WI38 (cell line): ENCODE measurements around the gene HTR1D.
"Not testable (repeated sequence)": the region's sequence is repeated elsewhere in the genome, so short reads cannot be mapped to it uniquely, and the experiment has no call there.

ENCODE experiments used
- H3K4me3 ChIP-seq: 2 replicates; pipeline ENCODE4 v1.5.1; 2011; ENCODE audit warnings: low read depth, mild to moderate bottlenecking, control low read depth, low read length
- TF ChIP-seq, protein P1 (sequence below): IDR thresholded peaks from 2 replicates; pipeline ENCODE4 v1.5.1; 2012; ENCODE audit warnings: low read depth, mild to moderate bottlenecking, control low read depth, low read length

HTR1D gene

DNA sequence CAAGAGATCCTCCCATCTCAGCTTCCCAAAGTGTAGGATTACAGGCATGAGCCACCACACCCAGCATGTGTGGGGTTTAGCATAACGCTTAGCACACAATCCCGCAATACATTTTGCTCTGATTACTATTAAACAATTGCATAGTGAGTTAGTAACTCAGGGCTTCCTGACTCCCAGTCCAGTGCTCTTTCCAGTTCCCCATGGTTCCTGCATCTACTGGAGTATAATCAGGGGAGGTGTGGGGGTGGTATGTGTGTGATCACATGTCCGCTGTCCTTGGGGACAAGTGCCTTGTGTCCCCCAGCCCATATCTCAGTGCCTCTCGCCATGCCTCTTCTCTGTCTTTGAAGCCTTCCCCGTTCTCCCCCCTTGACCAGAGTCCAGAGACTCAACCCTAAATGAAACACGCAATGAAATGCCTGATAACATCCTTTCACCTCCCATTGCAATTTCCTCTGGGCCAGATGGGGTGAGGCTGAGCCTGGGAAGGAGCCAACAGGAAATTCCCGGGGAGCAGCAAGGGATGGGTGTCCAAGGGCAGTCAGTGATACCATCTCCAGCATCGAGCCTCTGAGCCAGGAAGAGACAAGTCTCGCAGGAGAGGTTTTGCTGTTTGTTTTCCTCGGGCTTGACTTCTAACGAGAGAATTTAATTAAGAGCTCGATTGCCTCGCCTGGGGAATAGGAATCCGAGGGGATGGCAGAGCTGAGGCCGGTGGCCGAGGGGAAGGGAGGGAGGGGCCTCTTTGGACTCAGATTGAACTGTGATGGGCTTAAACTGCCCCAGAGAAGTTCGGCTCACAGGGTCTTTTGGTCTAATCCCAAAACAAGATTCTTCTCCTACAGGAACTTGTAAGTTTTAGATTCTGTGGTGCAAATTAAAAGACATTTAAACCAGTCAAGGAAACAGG, 7.7 kb upstream of the HTR1D start:
- TF ChIP-seq, protein P1, sequence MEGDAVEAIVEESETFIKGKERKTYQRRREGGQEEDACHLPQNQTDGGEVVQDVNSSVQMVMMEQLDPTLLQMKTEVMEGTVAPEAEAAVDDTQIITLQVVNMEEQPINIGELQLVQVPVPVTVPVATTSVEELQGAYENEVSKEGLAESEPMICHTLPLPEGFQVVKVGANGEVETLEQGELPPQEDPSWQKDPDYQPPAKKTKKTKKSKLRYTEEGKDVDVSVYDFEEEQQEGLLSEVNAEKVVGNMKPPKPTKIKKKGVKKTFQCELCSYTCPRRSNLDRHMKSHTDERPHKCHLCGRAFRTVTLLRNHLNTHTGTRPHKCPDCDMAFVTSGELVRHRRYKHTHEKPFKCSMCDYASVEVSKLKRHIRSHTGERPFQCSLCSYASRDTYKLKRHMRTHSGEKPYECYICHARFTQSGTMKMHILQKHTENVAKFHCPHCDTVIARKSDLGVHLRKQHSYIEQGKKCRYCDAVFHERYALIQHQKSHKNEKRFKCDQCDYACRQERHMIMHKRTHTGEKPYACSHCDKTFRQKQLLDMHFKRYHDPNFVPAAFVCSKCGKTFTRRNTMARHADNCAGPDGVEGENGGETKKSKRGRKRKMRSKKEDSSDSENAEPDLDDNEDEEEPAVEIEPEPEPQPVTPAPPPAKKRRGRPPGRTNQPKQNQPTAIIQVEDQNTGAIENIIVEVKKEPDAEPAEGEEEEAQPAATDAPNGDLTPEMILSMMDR: no peak
- no peak overlapping the region for H3K4me3 ChIP-seq

DNA sequence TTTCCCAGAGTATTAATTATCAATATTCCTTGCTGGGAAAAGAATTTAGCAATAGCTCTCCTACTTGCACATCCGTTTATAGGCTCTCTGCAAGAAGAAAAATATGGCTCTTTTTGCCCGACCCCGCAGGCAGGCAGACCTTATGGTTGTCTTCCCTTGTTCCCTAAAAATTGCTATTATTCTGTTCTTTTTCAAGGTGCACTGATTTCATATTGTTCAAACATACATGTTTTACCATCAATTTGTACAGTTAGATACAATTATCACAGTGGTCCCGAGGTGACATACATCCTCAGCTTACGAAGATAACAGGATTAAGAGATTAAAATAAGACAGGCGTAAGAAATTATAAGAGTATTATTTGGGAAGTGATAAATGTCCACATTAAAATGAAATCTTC, 6.7 kb upstream of the HTR1D start:
- not testable (repeated sequence) for H3K4me3 ChIP-seq

DNA sequence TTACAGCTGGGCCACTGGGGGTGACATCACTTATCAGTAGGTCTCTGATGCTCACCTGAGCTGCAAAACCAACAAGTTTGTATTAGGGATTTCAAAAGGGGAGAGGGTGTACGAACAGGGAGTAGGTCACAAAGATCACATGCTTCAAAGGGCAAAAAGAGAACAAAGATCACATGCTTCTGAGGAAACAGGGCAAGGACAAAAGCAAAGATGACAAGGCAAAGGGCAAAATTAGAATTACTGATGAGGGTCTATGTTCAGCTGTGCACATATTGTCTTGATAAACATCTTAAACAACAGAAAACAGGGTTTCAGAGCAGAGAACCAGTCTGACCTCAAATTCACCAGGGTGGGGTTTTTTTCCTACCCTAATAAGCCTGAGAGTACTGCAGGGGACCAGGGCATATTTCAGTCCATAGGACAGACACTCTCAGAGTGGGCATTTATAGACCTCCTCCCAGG, 6.2 kb upstream of the HTR1D start:
- not testable (repeated sequence) for H3K4me3 ChIP-seq

DNA sequence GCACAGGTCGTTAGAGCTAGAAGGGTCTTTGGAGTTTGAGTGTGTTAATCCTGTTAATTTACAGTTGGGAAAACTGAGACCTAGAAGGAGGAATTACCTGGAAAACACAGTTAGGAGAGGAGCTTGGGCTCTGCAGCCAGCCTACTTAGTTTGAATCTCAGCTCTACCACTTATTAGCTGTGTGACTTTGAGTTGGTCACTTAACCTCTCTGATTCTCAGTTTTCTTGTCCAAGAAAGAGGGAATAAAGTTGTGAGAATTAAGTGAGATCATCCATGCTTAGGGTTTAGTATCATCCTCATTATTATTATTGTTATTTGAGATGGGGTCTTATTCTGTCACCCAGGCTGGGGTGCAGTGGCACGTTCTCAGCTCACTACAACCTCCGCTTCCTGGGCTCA, 5.4 kb upstream of the HTR1D start:
- H3K4me3 ChIP-seq: no peak overlapping the region
- TF ChIP-seq, protein P1: no peak

DNA sequence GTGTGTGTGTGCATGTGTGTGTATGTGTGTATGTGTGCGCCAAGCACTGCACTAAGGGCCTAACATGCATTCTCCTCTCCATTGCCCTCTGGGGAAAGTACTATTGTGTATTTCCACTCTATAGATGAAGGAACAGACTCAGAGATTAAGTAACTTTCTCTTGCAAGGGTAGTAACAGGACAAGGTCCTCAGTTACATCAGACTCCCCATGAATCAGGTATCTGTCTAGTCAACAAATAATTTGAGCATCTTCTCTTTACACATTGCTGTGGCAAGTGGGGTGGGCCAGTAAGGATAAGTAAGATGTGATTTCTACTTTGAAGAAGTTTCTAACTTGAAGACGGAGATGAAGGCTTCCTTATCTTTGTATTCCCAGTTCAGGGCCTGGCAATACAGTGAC, 5.0 kb upstream of the HTR1D start:
- TF ChIP-seq, protein P1: no peak
- no peak overlapping the region for H3K4me3 ChIP-seq

DNA sequence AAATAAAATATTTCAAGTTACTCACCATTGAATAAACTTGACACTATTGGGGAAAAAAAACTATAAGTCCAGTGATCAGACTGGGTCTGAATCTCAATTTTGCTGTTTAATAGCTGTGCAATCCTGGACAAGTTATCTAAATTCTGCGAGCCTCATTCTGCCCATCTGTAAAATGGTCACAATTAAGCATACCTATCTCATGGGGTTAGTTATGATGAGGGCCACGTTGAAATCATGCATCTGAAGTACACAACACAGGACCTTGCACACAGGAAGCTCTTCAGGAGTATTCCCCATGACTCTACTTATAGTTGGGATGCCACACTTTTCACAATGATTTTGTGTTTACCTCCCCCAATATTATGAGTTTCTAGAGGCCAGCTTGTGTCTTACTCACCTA, 3.8 kb upstream of the HTR1D start:
- H3K4me3 ChIP-seq: no peak overlapping the region
- TF ChIP-seq, protein P1: no peak

DNA sequence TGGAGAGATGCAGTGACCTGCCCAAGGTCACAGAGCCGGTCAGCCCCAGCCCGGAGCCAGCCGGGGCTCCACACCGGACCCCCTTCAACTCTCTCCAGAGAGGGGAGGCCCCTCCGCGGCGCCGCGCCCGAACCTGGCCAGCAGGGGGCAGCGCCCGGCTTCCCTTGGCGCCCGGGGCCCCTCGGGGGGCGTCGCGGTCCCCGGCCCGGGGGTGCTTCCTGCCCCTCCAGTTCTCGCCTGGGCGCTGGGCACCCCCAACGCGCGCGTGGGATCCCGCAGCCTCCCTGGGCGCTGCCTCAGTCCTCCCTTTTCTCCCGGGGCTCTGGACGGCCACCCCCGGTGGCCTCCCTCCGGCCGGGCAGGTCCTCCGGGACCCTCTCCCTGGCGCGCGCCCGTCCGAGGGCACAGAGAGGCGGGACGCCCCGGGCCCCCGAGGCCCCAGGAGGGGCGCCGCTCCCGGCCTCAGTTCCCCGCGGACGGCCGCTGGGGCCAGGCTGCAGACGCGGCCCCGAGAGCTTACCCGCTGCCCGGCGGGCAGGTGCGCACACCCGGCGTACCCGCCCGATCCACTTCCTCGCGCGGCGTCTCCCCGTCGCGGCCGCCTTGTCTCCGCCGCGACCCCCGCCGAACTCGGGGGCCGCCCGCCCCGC, 406 bp downstream of the HTR1D start:
- peak overlapping the region; percentile 43 for H3K4me3 ChIP-seq
- TF ChIP-seq, protein P1: peak; percentile 34

DNA sequence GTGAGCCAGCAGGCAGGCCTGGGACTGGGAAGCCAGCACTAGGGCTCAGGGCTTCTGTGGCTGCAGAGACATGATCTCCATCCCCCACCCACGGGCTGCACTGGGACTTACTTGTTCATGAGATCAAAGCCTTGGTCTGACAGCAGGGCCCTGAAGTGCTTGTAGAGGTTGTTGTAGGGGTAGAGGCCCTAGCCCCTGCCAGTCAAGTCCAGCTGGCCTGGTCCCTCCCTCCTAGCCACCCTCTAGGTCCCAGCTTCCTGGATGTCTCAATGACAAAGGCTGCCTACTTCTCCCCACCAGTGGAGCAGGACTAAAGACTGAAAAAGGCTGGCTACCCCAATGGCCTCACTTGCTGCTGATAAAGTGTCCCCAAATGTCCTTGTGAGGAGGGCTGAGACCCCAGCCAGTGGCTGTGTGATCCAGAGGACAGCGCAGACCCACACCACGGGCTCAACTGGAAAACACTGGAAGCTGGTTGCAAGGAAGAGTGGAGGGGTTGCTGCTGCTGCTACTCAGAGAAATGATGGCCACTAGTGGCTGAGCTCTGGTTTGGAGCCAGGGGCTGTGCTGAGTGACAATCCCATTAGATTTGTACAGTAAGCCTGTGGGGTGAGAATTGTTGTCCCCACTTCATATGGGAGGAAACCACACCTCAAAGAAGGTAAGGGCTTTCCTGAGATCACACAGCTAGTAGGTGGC, 1.4 kb downstream of the HTR1D start:
- no peak overlapping the region for H3K4me3 ChIP-seq
- TF ChIP-seq, protein P1: no peak
